ENCODE data around the gene EYA2.
A peak's percentile ranks its signal among the peaks of the same experiment; 100 is the strongest.
"Not testable (repeated sequence)": the region's sequence is repeated elsewhere in the genome, so short reads cannot be mapped to it uniquely, and the experiment has no call there.

EYA2 gene

DNA sequence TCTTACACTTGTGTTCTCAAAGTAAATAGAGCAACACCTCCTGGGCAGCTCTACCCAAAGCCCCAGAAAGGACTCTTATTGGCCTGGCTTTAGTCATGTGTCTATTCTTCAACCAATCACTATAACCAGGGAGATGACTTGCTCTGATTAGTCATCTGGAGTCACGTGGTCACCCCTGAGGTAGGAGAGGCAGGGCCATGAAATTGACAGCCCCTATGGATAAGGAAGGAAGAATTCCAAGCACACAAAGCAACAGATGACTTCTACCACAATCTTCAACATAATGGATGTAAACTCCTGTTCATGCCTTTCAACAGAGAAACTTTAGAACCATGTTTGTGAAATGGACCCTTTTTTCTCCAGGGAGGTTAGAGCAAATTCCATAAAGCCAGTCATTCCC, 24.6 kb upstream of the EYA2 start:
- Histone ChIP-seq H3K4me3 (ENCODE audit: low read depth, low read length) (no peak overlapping the region), H3K4me1 (ENCODE audit: control insufficient read depth, insufficient read depth, low read length) (peaks cover 3% of the 10 kb centered on the region; the same call in 1 of the 2 replicates), H3K9me3 (ENCODE audit: control insufficient read depth, insufficient read depth, low read length) (no peaks in the 10 kb centered on the region), H3K36me3 (ENCODE audit: control insufficient read depth, insufficient read depth, low read length) (no peaks in the 10 kb centered on the region), H3K27me3 (ENCODE audit: control insufficient read depth, insufficient read depth, low read length) (no peaks in the 10 kb centered on the region), H3K9ac (ENCODE audit: low read depth, low read length) (no peak overlapping the region), H3K27ac (ENCODE audit: low read depth, low read length) (no peak overlapping the region)

DNA sequence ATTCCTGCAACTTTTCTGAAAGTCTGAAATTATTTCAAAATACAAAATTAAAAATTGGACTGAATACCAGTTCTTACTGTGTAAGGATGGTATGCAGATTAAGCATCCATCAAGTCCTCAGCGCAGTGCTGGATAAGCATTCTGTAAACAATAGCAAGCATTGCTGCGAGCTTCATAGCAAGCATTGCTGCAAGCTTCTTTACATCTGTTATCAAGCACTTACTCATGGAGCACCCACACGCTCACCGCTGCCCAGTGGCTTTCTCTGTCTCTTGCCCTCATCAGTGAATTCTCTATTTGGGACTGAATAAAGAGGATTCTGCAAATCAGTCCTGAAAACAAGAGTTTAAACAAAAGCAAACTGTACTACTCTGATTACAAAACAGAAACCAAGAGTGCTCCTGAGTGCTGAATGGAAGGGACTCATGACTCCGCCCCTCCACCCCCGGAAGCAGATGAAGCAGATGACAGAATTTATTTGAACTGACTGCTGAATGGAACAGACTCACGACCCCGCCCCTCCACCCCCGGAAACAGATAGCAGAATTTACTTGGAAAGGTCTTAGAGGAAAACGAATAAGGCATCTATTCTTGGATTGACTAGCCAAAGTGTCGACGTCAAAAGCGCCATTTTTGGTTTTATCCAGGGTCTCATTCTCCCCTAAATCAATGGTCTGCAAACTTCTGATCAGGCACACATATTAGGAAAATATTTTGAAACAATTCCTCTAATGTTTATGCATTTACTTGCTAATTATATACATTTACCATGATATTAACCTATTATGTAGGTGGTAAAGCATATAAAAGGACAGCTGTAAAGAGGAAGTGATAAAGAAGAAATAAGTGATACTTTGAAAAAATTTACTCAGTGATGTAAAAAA, 22.1 kb upstream of the EYA2 start:
- H3K9me3 ChIP-seq (ENCODE audit: control insufficient read depth, insufficient read depth, low read length): no peaks in the 10 kb centered on the region
- H3K27me3 ChIP-seq (ENCODE audit: control insufficient read depth, insufficient read depth, low read length): no peaks in the 10 kb centered on the region
- H3K27ac ChIP-seq (ENCODE audit: low read depth, low read length): no peak overlapping the region
- H3K9ac ChIP-seq (ENCODE audit: low read depth, low read length): no peak overlapping the region
- H3K4me1 ChIP-seq (ENCODE audit: control insufficient read depth, insufficient read depth, low read length): peaks cover 3% of the 10 kb centered on the region; the same call in 1 of the 2 replicates
- H3K4me3 ChIP-seq (ENCODE audit: low read depth, low read length): no peak overlapping the region
- H3K36me3 ChIP-seq (ENCODE audit: control insufficient read depth, insufficient read depth, low read length): no peaks in the 10 kb centered on the region

DNA sequence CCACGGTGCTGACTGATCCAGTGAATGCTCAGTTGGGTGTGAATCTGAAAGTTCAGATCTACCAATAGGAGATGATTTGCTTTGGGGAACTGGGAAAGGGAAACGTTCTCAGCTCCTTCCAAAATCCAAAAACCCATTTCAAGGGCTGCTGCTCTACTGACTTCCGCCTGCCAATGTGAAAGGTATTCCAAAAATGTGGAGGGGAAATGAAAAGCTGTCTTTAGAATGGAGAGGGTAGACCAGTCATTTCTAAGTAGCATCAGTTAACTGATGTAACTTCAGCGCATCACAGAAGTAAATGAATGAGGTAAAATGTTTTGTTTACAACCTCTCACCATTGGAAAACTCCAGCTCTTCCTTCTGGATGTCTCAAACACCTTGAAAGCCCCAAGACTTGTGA, 19.6 kb upstream of the EYA2 start:
- no peaks in the 10 kb centered on the region for H3K9me3 ChIP-seq (ENCODE audit: control insufficient read depth, insufficient read depth, low read length)
- no peak overlapping the region for H3K9ac ChIP-seq (ENCODE audit: low read depth, low read length)
- H3K4me3 ChIP-seq (ENCODE audit: low read depth, low read length): no peak overlapping the region
- H3K27me3 ChIP-seq (ENCODE audit: control insufficient read depth, insufficient read depth, low read length): no peaks in the 10 kb centered on the region
- H3K27ac ChIP-seq (ENCODE audit: low read depth, low read length): peak overlapping the region; percentile 14
- peaks cover 3% of the 10 kb centered on the region; the same call in 1 of the 2 replicates for H3K4me1 ChIP-seq (ENCODE audit: control insufficient read depth, insufficient read depth, low read length)
- no peaks in the 10 kb centered on the region for H3K36me3 ChIP-seq (ENCODE audit: control insufficient read depth, insufficient read depth, low read length)

DNA sequence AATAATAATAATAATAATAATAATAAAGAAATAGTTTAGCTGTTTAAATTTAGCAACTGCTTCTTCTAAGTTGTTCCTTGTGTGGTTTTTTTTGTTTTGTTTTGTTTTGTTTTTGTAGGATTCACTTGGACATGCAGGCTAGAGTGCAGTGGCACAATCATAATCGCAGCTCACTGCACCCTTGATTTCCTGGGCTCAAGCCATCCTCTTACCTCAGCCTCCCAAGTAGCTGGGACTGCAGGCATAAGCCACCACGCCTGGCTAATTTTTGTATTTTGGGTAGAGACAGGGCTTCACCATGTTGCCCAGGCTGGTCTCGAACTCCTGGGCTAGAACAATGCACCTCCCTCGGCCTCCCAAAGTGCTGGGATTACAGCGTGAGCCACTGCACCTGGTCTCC, 15.3 kb upstream of the EYA2 start:
- no peaks in the 10 kb centered on the region for H3K27me3 ChIP-seq (ENCODE audit: control insufficient read depth, insufficient read depth, low read length)
- H3K9ac ChIP-seq (ENCODE audit: low read depth, low read length): no peak overlapping the region
- H3K36me3 ChIP-seq (ENCODE audit: control insufficient read depth, insufficient read depth, low read length): no peaks in the 10 kb centered on the region
- no peak overlapping the region for H3K27ac ChIP-seq (ENCODE audit: low read depth, low read length)
- no peaks in the 10 kb centered on the region for H3K9me3 ChIP-seq (ENCODE audit: control insufficient read depth, insufficient read depth, low read length)
- no peak overlapping the region for H3K4me3 ChIP-seq (ENCODE audit: low read depth, low read length)
- H3K4me1 ChIP-seq (ENCODE audit: control insufficient read depth, insufficient read depth, low read length): 0 out of 2 replicates have a peak, but pooled peaks cover 9% of the 10 kb centered on the region

DNA sequence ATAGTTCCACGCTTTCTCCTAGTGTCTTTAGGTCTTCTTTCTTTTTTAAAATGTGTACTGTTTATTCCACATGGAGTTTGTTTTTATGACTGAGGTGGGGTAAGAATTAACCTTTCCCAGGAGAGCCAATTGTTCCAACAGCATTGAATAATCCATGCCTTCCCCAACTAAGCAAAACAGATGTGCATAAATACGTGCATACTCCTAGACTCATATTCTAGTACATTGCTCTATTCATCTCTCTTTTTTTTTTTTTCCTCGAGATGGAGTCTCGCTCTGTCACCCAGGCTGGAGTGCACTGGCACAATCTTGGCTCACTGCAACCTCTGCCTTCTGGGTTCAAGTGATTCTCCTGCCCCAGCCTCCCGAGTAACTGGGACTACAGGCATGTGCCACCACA, 14.7 kb upstream of the EYA2 start:
- H3K4me3 ChIP-seq (ENCODE audit: low read depth, low read length); H3K9ac ChIP-seq (ENCODE audit: low read depth, low read length); H3K27ac ChIP-seq (ENCODE audit: low read depth, low read length); H3K36me3 ChIP-seq (ENCODE audit: control insufficient read depth, insufficient read depth, low read length); H3K27me3 ChIP-seq (ENCODE audit: control insufficient read depth, insufficient read depth, low read length); H3K9me3 ChIP-seq (ENCODE audit: control insufficient read depth, insufficient read depth, low read length); H3K4me1 ChIP-seq (ENCODE audit: control insufficient read depth, insufficient read depth, low read length): not testable (repeated sequence)

DNA sequence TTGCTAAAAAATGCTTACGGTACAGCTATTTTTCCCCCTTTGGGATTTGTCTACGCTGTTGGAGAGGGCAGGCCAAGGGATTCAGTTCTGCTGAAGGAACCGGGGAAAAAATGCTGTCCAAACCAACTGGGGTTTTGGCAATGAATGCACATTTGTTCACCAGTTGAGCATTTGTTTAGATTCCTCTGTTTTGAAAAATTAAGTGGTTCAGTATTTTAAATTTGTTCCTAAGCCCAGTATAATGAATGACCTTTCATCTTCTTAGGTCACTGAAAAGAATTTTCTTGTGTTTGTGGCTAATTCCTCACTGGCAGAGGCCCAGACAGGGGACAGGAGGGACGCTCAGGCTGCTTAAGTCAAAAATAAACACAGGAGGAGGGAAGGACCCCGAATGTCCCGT, 10.8 kb upstream of the EYA2 start:
- H3K27ac ChIP-seq (ENCODE audit: low read depth, low read length): no peak overlapping the region
- 0 out of 2 replicates have a peak, but pooled peaks cover 4% of the 10 kb centered on the region for H3K27me3 ChIP-seq (ENCODE audit: control insufficient read depth, insufficient read depth, low read length)
- H3K4me1 ChIP-seq (ENCODE audit: control insufficient read depth, insufficient read depth, low read length): 0 out of 2 replicates have a peak, but pooled peaks cover 6% of the 10 kb centered on the region
- H3K9me3 ChIP-seq (ENCODE audit: control insufficient read depth, insufficient read depth, low read length): no peaks in the 10 kb centered on the region
- no peaks in the 10 kb centered on the region for H3K36me3 ChIP-seq (ENCODE audit: control insufficient read depth, insufficient read depth, low read length)
- H3K9ac ChIP-seq (ENCODE audit: low read depth, low read length): no peak overlapping the region
- H3K4me3 ChIP-seq (ENCODE audit: low read depth, low read length): no peak overlapping the region

DNA sequence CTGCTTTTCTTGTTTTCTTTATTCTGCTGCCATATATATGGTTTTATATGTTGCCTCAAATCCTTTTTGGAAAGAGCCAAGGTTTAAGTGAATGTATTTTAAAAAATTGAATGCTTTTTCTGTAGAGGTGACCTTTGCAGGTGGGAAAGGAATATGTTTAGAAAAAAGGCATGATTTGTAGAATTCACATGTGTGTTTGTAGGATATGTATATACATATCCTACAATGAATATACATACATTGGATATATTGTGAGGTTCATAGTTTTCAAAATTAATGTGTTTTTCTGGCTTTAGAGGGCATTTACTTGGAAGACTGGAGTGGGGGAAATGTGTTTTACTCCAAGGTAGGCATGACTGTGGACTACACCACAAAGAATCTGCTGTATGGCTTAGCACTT, 4.0 kb upstream of the EYA2 start:
- no peaks in the 10 kb centered on the region for H3K36me3 ChIP-seq (ENCODE audit: control insufficient read depth, insufficient read depth, low read length)
- no peak overlapping the region for H3K9ac ChIP-seq (ENCODE audit: low read depth, low read length)
- H3K4me3 ChIP-seq (ENCODE audit: low read depth, low read length): no peak overlapping the region
- H3K9me3 ChIP-seq (ENCODE audit: control insufficient read depth, insufficient read depth, low read length): no peaks in the 10 kb centered on the region
- no peak overlapping the region for H3K27ac ChIP-seq (ENCODE audit: low read depth, low read length)
- peaks cover 29% of the 10 kb centered on the region for H3K27me3 ChIP-seq (ENCODE audit: control insufficient read depth, insufficient read depth, low read length)
- H3K4me1 ChIP-seq (ENCODE audit: control insufficient read depth, insufficient read depth, low read length): peaks cover 9% of the 10 kb centered on the region; the same call in 1 of the 2 replicates

DNA sequence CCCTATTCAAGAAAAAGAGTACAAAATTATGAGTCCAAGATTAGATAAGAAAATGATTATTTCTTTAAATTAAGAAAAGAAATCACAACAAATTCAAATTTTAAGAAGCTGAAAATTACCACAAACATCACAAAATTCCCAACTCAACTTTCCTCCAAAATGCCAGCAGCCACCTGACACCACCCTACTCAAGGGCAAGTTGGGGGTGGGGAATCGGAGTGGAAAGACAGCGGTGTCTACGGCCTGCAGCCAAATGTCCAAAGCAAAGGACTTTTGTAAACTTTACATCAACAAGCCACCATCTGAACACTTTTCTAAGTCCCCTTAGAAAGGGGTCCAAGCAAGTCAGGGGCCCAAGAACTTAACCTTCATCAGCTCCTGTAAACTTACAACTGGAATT, 1.6 kb upstream of the EYA2 start:
- H3K4me1 ChIP-seq (ENCODE audit: control insufficient read depth, insufficient read depth, low read length): peaks cover 18% of the 10 kb centered on the region
- no peaks in the 10 kb centered on the region for H3K36me3 ChIP-seq (ENCODE audit: control insufficient read depth, insufficient read depth, low read length)
- H3K27ac ChIP-seq (ENCODE audit: low read depth, low read length): no peak overlapping the region
- no peaks in the 10 kb centered on the region for H3K9me3 ChIP-seq (ENCODE audit: control insufficient read depth, insufficient read depth, low read length)
- H3K27me3 ChIP-seq (ENCODE audit: control insufficient read depth, insufficient read depth, low read length): peaks cover 50% of the 10 kb centered on the region
- H3K9ac ChIP-seq (ENCODE audit: low read depth, low read length): no peak overlapping the region
- H3K4me3 ChIP-seq (ENCODE audit: low read depth, low read length): no peak overlapping the region

DNA sequence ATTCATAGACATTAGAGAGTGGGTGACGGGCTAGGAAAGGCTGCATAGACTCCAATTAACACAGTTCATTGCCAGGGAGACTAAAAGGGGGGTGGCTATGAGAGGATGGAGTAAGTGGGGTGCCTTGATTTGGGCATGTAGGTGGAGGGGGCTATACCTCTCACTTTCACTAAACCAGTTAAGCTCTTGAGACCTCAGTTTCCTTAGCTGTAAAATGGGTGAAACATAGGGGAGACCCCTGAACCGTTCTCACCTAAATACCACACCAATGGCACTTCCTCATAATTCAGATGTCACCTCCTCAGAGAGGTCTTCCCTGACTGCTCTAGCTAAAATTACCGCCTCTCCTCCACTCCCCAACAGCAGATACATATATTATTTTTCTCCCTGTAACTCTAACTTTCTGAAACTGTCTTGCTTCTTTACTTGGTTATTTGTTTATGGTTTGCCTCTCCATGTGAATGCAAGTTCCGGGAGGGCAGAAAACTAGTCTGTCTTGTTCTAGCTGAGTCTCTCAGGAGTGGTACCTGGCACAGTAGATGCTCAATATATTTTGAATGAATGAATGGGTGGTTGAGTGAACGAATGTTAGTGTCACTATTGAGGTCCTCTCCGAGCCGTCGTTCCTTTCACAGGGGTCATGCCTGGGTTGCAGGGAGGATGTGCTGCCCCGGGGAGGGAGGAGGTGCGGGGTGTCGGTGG, 615 bp upstream of the EYA2 start:
- no peaks in the 10 kb centered on the region for H3K9me3 ChIP-seq (ENCODE audit: control insufficient read depth, insufficient read depth, low read length)
- no peak overlapping the region for H3K9ac ChIP-seq (ENCODE audit: low read depth, low read length)
- H3K27me3 ChIP-seq (ENCODE audit: control insufficient read depth, insufficient read depth, low read length): peaks cover 49% of the 10 kb centered on the region
- peak overlapping the region; percentile 68; the same call in 1 of the 2 replicates for H3K4me3 ChIP-seq (ENCODE audit: low read depth, low read length)
- no peaks in the 10 kb centered on the region for H3K36me3 ChIP-seq (ENCODE audit: control insufficient read depth, insufficient read depth, low read length)
- H3K27ac ChIP-seq (ENCODE audit: low read depth, low read length): no peak overlapping the region
- H3K4me1 ChIP-seq (ENCODE audit: control insufficient read depth, insufficient read depth, low read length): peaks cover 27% of the 10 kb centered on the region

DNA sequence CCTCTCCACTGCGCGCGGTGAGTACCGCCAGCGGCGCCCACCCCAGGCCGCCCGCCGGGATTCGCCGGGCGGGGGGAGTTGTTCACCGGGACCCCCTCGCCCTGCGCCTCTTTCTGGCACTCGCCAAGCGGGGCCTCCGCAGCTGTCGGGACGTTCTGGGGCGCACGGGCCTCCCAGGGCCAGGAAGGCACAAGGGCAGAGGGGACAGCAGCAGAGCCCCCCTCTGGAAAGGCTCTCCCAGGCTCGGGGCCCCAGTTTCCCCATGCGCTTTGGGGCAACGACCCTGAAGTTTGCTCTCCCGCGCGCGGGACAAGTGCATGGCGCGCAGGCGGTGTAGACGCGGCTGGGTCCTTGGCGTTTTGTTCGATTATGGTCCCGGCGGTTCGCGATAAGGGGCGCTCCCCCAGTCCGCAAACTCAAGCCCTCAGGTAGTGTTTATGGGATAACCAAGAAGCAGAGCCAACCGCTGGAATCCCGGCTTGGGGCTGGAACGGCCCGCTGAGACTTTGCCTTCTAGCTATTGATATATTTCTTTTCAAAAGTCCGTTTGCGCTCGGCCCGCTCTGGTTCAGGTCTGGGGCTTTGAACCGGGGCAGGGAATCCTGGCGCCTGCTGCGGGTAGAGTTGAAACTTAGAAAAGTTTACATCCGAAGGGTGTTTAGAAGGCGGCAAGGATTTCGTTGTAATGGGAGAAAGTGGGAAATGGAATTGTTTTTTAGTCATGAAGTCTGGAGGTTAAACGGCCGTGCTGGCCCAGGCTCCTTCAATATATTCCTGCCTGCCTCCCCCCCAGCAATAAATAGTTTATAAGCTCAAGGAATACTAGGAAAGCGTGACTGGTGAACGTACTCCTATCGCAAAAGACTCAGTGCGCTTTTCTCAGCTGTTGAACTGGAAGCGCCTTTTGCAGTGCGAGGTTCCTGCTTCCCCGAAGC, 595 bp downstream of the EYA2 start:
- Histone ChIP-seq H3K9me3 (ENCODE audit: control insufficient read depth, insufficient read depth, low read length) (no peaks in the 10 kb centered on the region), H3K27ac (ENCODE audit: low read depth, low read length) (no peak overlapping the region), H3K27me3 (ENCODE audit: control insufficient read depth, insufficient read depth, low read length) (peaks cover 49% of the 10 kb centered on the region), H3K4me3 (ENCODE audit: low read depth, low read length) (peak overlapping the region; percentile 68), H3K4me1 (ENCODE audit: control insufficient read depth, insufficient read depth, low read length) (peaks cover 27% of the 10 kb centered on the region), H3K9ac (ENCODE audit: low read depth, low read length) (no peak overlapping the region), H3K36me3 (ENCODE audit: control insufficient read depth, insufficient read depth, low read length) (no peaks in the 10 kb centered on the region)

Data from HUES48 (cell line).